Suprapubic skin (tissue), 4 donors: ENCODE data around the gene BRS3.
"Not testable (repeated sequence)": the region's sequence is repeated elsewhere in the genome, so short reads cannot be mapped to it uniquely, and the experiment has no call there.

Source experiments
- POLR2A ChIP-seq, 2 donors: fragments of 450-650 bp; IDR thresholded peaks; one replicate each; pipeline ENCODE4 v1.6.1; 2017; ENCODE audit warnings: antibody characterized with exemption in 2 of 2, mild to moderate bottlenecking in 2 of 2, moderate library complexity in 2 of 2
- POLR2AphosphoS5 ChIP-seq, 3 donors: sonication (generic); formaldehyde crosslinking; IDR thresholded peaks; one replicate each; pipeline ENCODE4 v1.6.1; 2017; ENCODE audit warnings: antibody characterized with exemption in 3 of 3
- TF ChIP-seq, protein P1 (sequence below), 2 donors: fragments of 200-600 bp in 1 of 2; fragments of 450-650 bp in 1 of 2; sonication (generic) in 1 of 2; IDR thresholded peaks; one replicate each; pipeline ENCODE4 v1.5.1; 2016 to 2019; ENCODE audit warnings: antibody characterized with exemption in 2 of 2, mild to moderate bottlenecking in 1 of 2, moderate library complexity in 1 of 2

DNA sequence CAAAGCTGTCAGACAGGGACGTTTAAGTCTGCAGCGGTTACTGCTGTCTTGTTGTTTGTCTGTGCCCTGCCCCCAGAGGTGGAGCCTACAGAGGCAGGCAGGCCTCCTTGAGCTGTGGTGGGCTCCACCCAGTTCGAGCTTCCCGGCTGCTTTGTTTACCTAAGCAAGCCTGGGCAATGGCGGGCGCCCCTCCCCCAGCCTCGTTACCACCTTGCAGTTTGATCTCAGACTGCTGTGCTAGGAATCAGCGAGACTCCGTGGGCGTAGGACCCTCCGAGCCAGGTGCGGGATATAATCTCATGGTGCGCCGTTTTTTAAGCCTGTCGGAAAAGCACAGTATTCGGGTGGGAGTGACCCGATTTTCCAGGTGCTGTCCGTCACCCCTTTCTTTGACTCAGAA, 42.1 kb upstream of the BRS3 start:
- TF ChIP-seq POLR2A, POLR2AphosphoS5 (IDR thresholded peaks at IDR 0.05): not testable (repeated sequence)
- TF ChIP-seq, protein P1, sequence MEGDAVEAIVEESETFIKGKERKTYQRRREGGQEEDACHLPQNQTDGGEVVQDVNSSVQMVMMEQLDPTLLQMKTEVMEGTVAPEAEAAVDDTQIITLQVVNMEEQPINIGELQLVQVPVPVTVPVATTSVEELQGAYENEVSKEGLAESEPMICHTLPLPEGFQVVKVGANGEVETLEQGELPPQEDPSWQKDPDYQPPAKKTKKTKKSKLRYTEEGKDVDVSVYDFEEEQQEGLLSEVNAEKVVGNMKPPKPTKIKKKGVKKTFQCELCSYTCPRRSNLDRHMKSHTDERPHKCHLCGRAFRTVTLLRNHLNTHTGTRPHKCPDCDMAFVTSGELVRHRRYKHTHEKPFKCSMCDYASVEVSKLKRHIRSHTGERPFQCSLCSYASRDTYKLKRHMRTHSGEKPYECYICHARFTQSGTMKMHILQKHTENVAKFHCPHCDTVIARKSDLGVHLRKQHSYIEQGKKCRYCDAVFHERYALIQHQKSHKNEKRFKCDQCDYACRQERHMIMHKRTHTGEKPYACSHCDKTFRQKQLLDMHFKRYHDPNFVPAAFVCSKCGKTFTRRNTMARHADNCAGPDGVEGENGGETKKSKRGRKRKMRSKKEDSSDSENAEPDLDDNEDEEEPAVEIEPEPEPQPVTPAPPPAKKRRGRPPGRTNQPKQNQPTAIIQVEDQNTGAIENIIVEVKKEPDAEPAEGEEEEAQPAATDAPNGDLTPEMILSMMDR (IDR thresholded peaks at IDR 0.05): not testable (repeated sequence)
